Skeletal muscle tissue (tissue), 4 donors: ENCODE data around the gene IP6K1. TPM values are rescaled to one million over a fixed set of nuclear protein-coding genes. Genes with fewer than 3 reads are reported as not detected.
"Not testable (repeated sequence)": the region's sequence is repeated elsewhere in the genome, so short reads cannot be mapped to it uniquely, and the experiment has no call there.

Source experiments
- H3K27ac ChIP-seq: one replicate; pipeline ENCODE4 v1.7.0; 2013; ENCODE audit warnings: mild to moderate bottlenecking, low read depth, low read length, inconsistent platforms
- H3K27me3 ChIP-seq, 3 donors: one replicate each; pipeline ENCODE4 v1.7.0; 2013; ENCODE audit warnings: low read length in 3 of 3; ENCODE audit not compliant: control insufficient read depth in 3 of 3, insufficient read depth in 3 of 3
- H3K36me3 ChIP-seq, 3 donors: one replicate each; pipeline ENCODE4 v1.7.0; 2013; ENCODE audit warnings: low read length in 3 of 3; ENCODE audit not compliant: control insufficient read depth in 3 of 3, insufficient read depth in 3 of 3
- H3K4me1 ChIP-seq, 3 donors: one replicate each; pipeline ENCODE4 v1.7.0; 2013; ENCODE audit warnings: low read length in 3 of 3, mild to moderate bottlenecking in 3 of 3; ENCODE audit not compliant: control insufficient read depth in 3 of 3, insufficient read depth in 3 of 3
- H3K4me3 ChIP-seq, 3 donors: one replicate each; pipeline ENCODE4 v1.7.0; 2013; ENCODE audit warnings: low read length in 3 of 3
- H3K9ac ChIP-seq, 3 donors: one replicate each; pipeline ENCODE4 v1.7.0; 2013; ENCODE audit warnings: low read length in 3 of 3, mild to moderate bottlenecking in 3 of 3, moderate library complexity in 2 of 3, low read depth in 1 of 3
- H3K9me3 ChIP-seq, 3 donors: one replicate each; pipeline ENCODE4 v1.7.0; 2013; ENCODE audit warnings: low read length in 3 of 3; ENCODE audit not compliant: control insufficient read depth in 3 of 3
- total RNA-seq: library from RNA; depleted of rRNA; stranded (reverse); fragments of >200 nt; gene quantifications from one replicate; pipeline ENCODE4 v1.2.3, GENCODE V29; 2014
- donor health status: Osteomylitis.

Gene IP6K1
- total RNA-seq: 23.5 TPM

DNA sequence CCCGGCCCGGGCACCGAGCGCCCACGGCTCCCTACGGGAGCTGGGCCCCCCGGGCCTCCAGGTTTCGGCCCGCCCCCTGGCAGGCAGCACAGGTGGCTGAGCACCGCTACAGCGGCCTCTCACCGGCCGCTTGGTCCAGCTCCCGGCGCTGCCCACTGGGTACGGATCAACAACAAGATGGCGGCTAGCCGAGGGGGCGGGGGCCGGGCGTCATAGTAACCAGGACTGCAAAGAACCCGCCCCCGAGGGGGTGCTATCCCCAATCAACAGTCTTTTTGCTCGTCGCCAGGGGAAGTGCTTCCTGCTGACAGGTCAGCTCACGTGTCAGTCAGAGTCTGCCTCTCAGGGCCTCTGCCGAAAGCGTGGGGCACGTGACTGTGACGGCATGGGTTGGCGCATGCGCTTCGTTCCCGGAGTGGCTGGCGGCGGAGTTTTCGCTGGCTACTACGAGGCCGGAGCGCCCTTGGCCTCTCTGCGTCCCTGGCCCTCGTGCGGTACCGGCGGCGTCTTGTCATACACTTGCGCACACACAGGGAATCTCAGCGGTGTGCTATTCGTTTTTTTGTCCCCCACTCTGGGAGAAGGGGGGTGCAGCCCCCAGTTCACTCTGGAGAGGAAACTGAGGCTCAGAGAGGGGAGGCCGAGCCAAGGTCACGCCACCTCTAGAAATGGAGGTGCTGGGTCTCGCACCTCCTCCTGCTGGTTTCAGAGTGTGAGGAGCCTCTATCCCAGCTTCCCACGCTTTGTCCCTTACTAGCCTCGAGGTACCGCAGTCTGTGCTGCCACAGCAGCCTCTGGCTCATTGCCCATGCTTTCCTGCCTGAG lies at the start of gene IP6K1:
Gene IP6K1 (minus strand): TSS at position 186 of the 825 bp plus-strand sequence. CDS start 38,502 bp downstream, outside the sequence.
- peak within 1 kb of the TSS; percentile 89 for H3K27ac ChIP-seq
- no peaks in the 10 kb centered on the region for H3K27me3 ChIP-seq
- H3K36me3 ChIP-seq: peaks cover 0 to 6% (median 3%) of the 10 kb centered on the region in 3 donors
- peak within 1 kb of the TSS; percentile 72 to 92 (median 90) for H3K4me3 ChIP-seq
- H3K9me3 ChIP-seq: no peaks in the 10 kb centered on the region
- peaks cover 15 to 23% (median 18%) of the 10 kb centered on the region in 3 donors for H3K4me1 ChIP-seq
- peak within 1 kb of the TSS; percentile 82 to 93 (median 91) for H3K9ac ChIP-seq

DNA sequence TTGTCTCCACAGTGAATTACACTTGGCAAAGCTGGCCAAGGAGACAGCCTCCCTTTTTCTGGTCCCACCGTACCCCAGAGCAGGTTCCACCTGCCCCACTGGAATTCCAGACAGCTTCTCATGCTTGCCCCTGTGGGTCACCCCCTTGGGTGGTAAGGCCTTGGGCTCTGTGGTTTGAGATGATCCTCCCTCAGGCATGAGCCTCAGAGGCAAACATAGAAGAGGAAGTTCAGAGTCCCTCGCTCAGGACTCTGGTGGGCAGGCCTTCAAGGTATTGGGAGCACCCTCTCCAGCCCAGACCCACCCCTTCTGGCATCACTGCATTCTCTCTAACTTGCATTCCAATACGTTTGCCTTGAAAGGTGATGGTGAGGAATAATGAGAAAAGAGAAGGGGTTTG lies 45.0 kb upstream of the IP6K1 start:
- no peaks in the 10 kb centered on the region for H3K9me3 ChIP-seq
- H3K27ac ChIP-seq: no peak overlapping the region
- peaks cover 0 to 17% (median 11%) of the 10 kb centered on the region in 3 donors for H3K36me3 ChIP-seq
- H3K27me3 ChIP-seq: no peaks in the 10 kb centered on the region
- H3K4me3 ChIP-seq: no peak overlapping the region
- H3K9ac ChIP-seq: no peak overlapping the region
- no peaks in the 10 kb centered on the region for H3K4me1 ChIP-seq

DNA sequence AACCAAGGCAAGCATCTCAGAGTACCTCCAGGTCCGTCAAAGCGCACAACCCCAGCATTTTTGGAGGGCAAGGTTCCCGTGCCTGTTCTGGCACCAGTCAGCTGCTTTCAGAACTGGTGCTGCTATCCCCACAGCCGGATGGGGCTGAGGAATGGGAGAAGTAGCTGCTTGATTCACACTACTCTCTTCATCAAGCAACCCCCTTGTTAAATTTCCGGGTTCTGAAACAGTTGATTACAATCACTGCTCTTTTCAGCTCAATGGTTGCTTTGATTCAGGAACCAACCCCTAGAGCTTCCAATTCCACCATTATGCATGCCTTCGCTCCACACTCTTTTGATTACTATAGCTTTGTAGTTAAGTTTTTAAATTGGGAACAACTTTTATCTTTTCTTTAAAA lies 39.7 kb upstream of the IP6K1 start:
- Histone ChIP-seq H3K4me3 (no peak overlapping the region), H3K4me1 (no peaks in the 10 kb centered on the region), H3K9me3 (no peaks in the 10 kb centered on the region), H3K9ac (no peak overlapping the region), H3K36me3 (peaks cover 0 to 11% (median 3%) of the 10 kb centered on the region in 3 donors), H3K27ac (no peak overlapping the region), H3K27me3 (no peaks in the 10 kb centered on the region)

DNA sequence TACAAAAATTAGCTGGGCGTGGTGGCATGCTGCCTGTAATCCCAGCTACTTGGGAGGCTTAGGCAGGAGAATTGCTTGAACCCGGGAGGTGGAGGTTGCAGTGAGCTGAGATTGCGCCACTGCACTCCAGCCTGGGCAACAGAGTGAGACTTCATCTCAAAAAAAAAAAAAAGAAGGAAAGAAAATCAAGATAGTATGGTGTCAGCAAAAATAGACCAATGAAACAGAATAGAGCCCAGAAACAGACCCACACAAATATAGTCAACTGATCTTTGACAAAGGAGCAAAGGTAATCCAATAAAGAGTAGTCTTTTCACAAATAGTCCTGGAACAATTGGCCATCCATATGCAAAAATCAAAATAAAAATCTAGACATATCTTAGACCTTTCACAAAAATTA lies 36.8 kb upstream of the IP6K1 start:
- not testable (repeated sequence) for H3K4me1 ChIP-seq, H3K4me3 ChIP-seq, H3K9me3 ChIP-seq, H3K9ac ChIP-seq, H3K27ac ChIP-seq, H3K36me3 ChIP-seq, H3K27me3 ChIP-seq

DNA sequence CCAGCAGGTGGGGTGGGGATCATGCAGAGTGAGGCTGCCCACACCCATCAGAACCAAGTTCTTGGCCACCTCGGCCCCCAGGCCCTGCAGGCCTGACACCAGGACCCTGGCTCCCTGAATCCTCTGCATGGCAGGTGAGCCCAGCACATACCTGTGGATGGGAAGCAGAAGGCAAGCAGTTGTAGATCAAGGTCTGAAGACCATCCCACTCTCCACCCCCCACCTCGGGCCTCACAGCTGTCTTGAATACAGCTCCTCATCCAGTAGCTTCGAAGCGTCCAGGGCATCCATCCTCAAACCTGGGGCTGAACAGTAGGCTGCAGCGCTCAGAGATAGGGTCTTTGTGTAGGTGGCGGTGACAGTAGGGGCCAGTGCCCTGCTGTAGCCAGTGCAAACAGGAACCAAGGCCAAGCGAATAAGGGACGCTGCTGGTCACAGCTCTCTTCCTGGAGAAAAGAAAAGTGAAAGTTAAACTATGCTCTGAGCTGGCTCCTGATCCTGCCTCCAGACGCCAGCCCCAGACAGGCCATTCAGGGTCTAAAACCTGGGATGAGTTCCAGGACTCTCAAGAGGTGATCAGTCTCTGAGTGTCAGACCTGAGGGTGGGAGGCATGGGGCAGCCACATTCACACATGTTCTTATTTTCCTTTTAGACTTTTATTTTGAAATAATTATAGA lies 27.3 kb upstream of the IP6K1 start, which contains the start of gene UBA7:
Gene UBA7 (minus strand): TSS at position 457 of the 678 bp plus-strand sequence. CDS start 166 bp downstream, at position 291.
- Histone ChIP-seq H3K9ac (peak within 1 kb of the TSS; percentile 72 to 83 (median 81)), H3K9me3 (no peaks in the 10 kb centered on the region), H3K36me3 (peaks cover 10 to 16% (median 14%) of the 10 kb centered on the region in 3 donors), H3K27me3 (no peaks in the 10 kb centered on the region), H3K27ac (peak within 1 kb of the TSS; percentile 73), H3K4me1 (peaks cover 23 to 30% (median 24%) of the 10 kb centered on the region in 3 donors), H3K4me3 (peak within 1 kb of the TSS; percentile 85 to 88 (median 88))

DNA sequence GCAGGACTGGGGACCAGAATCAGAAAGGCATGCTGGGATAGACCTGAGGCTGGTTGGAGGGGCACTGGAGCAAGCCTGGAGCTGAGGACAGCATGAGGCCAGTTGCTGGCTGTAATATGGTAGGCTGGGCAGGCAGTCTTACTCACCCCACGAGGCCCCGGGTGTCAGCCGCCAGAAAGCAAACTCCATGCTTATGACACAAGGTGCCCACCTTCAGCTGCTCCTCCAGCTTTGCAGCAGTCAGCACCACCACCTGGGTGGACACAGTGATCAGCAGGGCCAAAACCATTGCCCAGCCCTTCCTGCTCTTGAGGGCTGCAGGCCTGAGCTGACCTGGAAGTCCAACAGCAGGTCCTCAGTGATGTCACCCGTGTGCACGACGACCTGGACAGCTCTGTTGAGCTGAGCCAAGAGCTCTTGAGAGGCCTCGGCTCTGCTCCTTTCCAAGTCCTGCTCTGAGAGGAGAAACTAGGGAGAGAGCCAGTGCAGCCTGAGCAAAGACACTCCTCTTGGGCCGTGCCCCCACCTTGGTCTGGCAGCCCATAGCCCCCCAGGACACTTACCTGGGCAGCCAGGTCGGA lies 26.7 kb upstream of the IP6K1 start:
- H3K27ac ChIP-seq: peak overlapping the region; percentile 73

DNA sequence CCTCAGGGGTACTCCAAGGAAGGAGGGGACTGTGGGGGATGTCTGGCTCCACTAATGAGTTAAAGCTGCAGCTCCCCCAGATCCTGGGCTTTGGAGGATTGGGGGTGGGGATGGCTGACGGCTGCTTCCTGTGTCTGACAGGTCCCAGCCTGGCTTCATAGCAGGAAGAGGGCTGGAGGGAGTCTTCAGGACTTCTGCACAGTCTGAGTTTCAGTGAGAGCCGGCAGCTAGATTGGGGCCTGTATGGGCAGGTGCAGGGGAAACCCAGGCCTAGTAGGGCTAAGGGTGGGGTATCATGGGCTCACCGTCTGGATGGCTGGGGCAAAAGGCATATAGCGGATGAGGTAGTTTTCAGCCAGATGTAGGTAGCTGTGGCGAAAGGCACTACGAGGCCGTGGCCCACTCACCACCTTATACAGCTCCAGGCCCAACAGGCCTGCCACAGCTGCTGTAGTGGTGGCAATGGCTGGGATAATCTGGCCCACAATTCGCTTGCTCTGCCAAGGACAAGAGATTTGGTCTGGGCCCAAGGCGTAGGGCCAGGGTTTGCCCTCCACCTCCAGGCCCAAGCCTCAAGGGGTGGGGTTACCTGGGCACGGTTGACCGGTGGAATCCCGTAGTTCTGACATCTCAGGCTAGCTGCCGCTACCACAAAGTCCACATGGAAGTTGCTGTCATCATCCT lies 21.2 kb upstream of the IP6K1 start:
- Histone ChIP-seq H3K4me1 (peaks cover 48 to 60% (median 52%) of the 10 kb centered on the region in 3 donors), H3K27ac (peak overlapping the region; percentile 11), H3K27me3 (no peaks in the 10 kb centered on the region), H3K4me3 (no peak overlapping the region), H3K36me3 (peaks cover 10 to 16% (median 12%) of the 10 kb centered on the region in 3 donors), H3K9ac (peak overlapping the region in 1 of 3 donors; percentile 25), H3K9me3 (no peaks in the 10 kb centered on the region)

More for the DNA sequence above, 26.7 kb upstream of the IP6K1 start:
- Histone ChIP-seq H3K4me3 (peak overlapping the region; percentile 85 to 88 (median 88)), H3K9ac (peak overlapping the region; percentile 72 to 83 (median 81)), H3K27me3 (no peaks in the 10 kb centered on the region), H3K4me1 (peaks cover 23 to 34% (median 27%) of the 10 kb centered on the region in 3 donors), H3K9me3 (no peaks in the 10 kb centered on the region), H3K36me3 (peaks cover 10 to 16% (median 14%) of the 10 kb centered on the region in 3 donors)

DNA sequence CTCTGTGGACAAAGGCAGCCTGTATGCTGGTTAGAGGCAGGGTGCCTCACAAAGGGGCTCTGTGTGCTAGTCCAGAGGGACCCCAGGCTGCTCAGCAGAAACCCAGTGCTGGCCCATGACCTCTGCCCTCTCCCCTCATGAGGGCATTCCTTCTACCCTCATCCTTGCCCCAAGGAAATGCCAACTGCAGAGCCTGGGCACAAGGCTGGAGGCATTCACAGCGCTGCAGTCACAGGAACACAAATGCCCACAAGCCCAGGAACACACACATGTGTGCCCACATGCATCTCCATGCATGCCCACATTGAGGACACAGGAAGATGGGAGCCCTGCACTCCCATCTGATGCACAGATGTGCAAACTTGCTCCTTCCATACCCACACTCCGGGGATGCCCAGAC lies 20.5 kb upstream of the IP6K1 start:
- peaks cover 10 to 12% (median 12%) of the 10 kb centered on the region in 3 donors for H3K36me3 ChIP-seq
- no peaks in the 10 kb centered on the region for H3K27me3 ChIP-seq
- H3K9ac ChIP-seq: peak overlapping the region in 1 of 3 donors; percentile 16
- peaks cover 45 to 56% (median 49%) of the 10 kb centered on the region in 3 donors for H3K4me1 ChIP-seq
- H3K4me3 ChIP-seq: peak overlapping the region in 1 of 3 donors; percentile 23
- peak overlapping the region; percentile 62 for H3K27ac ChIP-seq
- no peaks in the 10 kb centered on the region for H3K9me3 ChIP-seq

DNA sequence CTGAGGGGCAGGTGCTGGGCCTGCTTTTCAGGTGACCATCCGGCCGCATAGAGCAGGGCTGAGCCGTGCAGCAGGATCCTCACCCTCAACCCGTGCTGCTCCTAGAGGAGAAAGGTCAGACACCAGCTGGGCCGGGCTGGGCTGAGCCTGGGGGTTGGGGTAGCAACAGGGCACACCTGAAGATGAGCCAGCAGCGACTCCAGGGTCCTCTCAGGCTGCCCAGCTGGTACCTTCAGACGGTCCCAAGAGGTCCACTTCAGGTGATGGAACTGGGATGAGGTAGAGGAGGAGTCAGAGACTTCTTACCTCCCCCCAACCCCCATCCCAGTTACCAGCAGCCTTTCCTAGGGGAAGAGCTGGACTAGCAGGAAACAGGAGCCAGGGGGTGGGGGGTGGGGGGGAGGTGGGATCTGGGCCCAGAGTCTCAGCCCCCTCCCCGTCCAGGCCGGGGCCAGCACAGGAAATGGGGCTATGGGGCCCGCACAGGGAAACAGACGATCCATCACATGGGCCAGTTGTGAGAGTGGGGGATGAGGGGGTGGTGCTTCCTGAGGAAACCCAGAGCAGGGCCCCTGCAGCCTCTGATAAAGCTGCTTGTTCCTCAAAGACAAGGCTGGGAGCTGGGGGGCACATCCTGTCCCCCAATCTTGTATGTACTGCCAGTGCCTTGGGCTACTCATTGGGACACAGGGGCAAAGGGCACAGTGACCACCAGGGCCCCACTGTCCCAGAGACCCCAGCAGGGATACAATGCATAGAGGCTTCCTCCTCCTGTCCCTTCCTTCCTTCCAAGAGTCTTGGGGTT lies 19.8 kb upstream of the IP6K1 start:
- Histone ChIP-seq H3K9ac (peak overlapping the region; percentile 63 to 82 (median 64)), H3K4me1 (peaks cover 45 to 52% (median 48%) of the 10 kb centered on the region in 3 donors), H3K36me3 (peaks cover 6 to 10% (median 7%) of the 10 kb centered on the region in 3 donors), H3K27me3 (no peaks in the 10 kb centered on the region), H3K27ac (peak overlapping the region; percentile 89), H3K9me3 (no peaks in the 10 kb centered on the region), H3K4me3 (peak overlapping the region; percentile 25 to 94 (median 75))
